Subcutaneous adipose tissue (tissue), 4 donors: Measurements from ENCODE around the gene KSR2. TPM values are rescaled to one million over a fixed set of nuclear protein-coding genes. Genes with fewer than 3 reads are reported as not detected.

Experiments used
- total RNA-seq, 4 donors: library from RNA; depleted of rRNA; stranded (reverse); fragments of >200 nt; gene quantifications; one replicate each; pipeline ENCODE4 v1.1.0, GENCODE V29; 2016
- TF ChIP-seq, protein P1 (sequence below): fragments of 450-650 bp; IDR thresholded peaks from one replicate; pipeline ENCODE4 v1.5.1; 2016; ENCODE audit warnings: low read depth, mild to moderate bottlenecking, control low read depth, antibody characterized with exemption, moderate library complexity

The KSR2 gene
- total RNA-seq, 4 donors from 2014 or later = under 0.01 TPM; not detected in 1

DNA sequence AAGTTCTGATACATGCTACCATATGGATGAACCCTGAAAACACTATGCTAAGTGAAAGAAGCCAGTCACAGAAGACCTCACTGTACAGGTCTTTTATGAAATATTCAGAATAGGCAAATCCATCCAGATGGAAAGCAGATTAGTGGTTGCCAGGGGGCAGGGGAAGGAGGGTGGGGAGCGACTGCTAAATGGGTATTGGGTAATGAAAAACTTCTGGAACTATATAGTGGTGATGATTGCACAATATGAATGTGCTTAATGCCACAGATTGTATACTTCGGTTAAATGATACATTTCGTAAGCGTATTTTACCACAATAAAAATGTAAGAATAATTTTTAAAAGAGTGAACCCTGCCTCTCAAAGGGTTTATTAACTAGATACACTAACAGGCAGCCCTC, 11.8 kb upstream of the KSR2 start:
- TF ChIP-seq, protein P1, sequence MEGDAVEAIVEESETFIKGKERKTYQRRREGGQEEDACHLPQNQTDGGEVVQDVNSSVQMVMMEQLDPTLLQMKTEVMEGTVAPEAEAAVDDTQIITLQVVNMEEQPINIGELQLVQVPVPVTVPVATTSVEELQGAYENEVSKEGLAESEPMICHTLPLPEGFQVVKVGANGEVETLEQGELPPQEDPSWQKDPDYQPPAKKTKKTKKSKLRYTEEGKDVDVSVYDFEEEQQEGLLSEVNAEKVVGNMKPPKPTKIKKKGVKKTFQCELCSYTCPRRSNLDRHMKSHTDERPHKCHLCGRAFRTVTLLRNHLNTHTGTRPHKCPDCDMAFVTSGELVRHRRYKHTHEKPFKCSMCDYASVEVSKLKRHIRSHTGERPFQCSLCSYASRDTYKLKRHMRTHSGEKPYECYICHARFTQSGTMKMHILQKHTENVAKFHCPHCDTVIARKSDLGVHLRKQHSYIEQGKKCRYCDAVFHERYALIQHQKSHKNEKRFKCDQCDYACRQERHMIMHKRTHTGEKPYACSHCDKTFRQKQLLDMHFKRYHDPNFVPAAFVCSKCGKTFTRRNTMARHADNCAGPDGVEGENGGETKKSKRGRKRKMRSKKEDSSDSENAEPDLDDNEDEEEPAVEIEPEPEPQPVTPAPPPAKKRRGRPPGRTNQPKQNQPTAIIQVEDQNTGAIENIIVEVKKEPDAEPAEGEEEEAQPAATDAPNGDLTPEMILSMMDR = no peak

GRCh38 chr12:117977373-117977772, 8.6 kb upstream of the KSR2 start:
- TF ChIP-seq, protein P1 = no peak

- TF ChIP-seq, protein P1 = no peak
These were observed 6.2 kb upstream of the KSR2 start for GRCh38 chr12:117975006-117975405.

DNA sequence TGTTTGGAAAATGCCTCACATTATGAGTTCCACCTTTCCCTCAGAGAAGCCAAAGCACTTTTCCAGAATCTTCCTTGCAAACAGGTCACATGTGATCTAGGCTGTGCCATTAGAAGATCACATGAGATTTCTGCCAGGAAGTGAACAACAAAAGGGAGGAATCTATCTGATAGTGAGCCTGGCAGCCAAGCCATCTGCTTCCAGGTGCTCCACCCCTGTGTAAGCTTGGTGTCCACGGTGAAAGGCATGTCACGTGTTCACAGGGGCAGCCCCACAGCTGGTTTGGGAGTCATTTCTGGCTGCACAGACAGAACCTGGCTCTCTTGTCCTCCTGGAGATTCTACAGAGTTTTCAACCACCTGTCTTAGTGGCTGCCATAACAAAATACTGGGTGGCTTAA, 3.5 kb upstream of the KSR2 start:
- TF ChIP-seq, protein P1 = no peak

- TF ChIP-seq, protein P1 = no peak
These were observed 1.5 kb upstream of the KSR2 start for GRCh38 chr12:117970334-117970733.

DNA sequence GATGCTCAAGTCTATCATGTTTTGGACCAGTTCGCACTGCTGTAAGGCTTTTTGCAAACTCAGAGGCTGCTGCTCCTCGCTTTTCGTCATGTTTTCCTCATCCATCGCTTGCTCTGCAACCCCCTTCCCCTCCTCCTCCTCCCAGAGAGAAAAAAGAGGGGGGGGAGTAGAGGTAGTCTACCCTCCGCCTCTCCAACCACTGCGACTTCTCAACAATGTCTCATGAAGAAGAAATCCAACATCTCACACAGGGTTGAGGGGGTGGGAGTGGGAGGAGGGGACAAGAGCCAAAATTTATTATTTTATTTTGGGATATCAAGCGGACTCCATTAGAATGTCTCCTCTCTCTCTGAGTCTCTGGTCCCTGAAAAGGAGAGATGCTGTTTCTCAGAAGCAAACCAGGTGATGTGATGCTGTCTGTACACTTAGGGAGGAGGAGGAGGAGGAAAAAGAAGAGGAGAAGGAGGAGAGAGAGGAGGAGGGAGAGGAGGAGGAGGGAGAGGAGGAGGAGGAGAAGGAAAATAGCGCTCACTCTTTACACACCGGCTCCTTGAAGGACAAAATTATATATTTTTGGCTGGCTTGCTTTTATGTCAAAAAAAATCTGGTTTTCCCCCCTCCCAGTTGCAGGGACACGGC, 520 bp downstream of the KSR2 start:
- TF ChIP-seq, protein P1 = no peak

DNA sequence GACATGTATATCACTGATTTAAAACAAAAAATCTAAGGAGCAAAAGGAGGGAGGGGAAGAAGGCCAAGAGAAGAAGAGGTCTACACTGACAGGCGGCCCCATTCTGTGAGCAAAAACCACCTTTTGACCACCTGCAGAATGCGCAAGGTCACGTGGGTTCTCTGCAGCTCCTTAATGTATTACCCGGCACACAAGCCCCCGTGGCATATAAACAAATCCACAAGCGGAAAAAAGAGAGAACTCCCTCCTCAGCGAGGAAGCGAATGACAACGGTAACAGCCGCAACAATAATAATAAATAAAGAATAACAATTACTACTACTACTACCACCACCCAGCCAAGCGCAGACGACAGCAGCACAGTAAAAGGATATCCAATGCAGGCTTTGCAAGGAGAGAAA, 1.3 kb downstream of the KSR2 start:
- TF ChIP-seq, protein P1 = no peak
